ENCODE measurements around the gene ZCCHC3.

The ZCCHC3 gene

GRCh38 chr20:284172-284571 is 13.2 kb upstream of the ZCCHC3 start:
- DNase-seq (ENCODE audit: low read depth) = no peak

DNA sequence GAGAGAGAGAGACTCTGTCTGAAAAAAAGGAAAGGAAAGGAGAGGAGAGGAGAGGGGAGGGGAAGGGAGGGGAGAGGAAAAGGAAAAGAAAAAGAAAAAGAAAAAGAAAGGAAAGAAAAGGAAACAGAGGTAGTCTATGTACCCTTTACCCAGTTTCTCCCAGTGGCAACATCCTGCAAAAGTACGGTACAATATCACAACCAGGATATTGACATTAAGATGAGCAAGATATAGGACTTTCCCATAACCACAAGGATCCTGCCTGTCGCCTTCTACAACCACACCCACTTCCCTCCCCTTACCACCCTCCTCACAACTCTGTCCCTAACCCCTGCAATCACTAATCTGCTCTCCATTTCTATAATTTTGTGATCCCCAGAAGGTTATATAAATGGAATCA is 10.9 kb upstream of the ZCCHC3 start:
- no peak for DNase-seq (ENCODE audit: low read depth)

DNA sequence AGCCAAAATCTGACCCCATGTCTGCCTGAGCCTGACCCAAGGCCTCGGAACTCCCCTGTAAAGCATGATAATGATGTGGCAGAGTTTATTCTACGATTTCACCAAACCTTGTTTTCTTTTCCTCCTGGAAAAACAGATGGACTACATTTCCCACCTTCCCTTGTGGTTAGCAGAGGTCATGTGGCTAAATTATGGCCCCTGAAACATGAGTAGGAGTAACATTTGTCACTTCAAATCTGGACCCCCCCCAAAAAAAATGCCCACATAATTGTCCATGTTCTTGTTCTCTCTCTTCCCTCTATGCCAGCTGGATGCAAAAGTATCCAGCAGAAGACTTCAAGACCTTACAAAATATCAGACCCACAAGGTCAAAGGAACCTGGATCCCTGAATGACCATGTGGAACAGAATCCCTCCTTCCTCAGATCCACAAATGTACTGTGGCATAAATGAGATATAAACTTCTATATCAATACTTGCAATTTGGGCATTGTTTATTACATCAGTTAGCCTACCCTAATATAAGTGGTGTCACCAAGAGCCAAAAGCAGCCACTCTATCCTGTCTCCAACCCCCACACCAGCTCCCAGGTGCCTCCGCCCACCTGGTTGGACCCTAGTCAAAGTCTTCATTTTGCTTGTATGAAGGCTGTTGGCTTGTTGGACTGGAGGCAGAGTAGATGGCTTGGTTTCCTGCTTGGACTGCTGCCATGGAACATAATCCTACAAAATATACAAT is 8.2 kb upstream of the ZCCHC3 start:
- no peak for DNase-seq (ENCODE audit: low read depth)

- DNase-seq (ENCODE audit: low read depth) = no peak
Measured at GRCh38 chr20:289693-290083, 7.7 kb upstream of the ZCCHC3 start.

- peak; percentile 67 for DNase-seq (ENCODE audit: low read depth)
Measured at GRCh38 chr20:290084-290831, 7.1 kb upstream of the ZCCHC3 start, which contains the start of gene C20orf96. C20orf96 (minus strand) TSS chr20:290750; CDS start chr20:290610, 140 bp downstream.

DNA sequence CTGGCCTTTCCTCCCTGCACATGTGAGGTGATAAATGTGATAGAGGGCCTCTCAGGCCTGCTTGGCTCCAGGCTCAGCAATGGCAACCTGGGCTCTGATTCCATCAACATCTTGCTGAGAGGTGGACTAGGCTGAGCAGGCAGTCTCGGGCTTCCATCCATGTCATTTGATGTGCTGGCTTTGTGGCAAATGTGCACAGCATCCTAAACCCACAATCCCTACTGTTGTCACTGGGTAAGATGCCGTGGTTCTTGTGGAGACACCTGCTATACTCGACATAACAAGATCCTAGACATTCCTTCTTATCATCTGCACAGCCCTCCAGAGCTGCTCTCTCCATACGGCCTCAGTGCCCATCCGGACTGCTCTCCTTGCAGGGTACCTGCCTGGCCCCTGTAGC is 2.8 kb upstream of the ZCCHC3 start:
- no peak for DNase-seq (ENCODE audit: low read depth)

DNA sequence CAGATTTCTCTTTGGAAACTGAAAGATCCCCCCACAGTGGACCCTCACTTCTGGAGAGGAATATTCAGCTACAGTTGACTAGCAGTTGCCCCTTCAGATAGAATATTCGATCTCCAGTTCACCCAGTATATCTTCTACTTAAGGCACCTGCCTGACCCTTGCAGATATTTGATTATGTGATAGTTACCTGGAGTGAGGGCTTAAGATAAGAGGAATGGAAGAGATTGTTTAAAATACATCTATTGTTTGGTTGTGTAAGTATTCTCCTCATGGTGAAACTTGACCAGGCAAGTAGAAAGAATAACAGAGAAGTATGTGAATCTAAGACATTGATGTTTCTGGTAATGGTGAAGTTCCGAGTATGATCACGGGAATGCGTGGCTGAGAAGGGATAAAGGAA is 1.6 kb upstream of the ZCCHC3 start:
- no peak for DNase-seq (ENCODE audit: low read depth)

DNA sequence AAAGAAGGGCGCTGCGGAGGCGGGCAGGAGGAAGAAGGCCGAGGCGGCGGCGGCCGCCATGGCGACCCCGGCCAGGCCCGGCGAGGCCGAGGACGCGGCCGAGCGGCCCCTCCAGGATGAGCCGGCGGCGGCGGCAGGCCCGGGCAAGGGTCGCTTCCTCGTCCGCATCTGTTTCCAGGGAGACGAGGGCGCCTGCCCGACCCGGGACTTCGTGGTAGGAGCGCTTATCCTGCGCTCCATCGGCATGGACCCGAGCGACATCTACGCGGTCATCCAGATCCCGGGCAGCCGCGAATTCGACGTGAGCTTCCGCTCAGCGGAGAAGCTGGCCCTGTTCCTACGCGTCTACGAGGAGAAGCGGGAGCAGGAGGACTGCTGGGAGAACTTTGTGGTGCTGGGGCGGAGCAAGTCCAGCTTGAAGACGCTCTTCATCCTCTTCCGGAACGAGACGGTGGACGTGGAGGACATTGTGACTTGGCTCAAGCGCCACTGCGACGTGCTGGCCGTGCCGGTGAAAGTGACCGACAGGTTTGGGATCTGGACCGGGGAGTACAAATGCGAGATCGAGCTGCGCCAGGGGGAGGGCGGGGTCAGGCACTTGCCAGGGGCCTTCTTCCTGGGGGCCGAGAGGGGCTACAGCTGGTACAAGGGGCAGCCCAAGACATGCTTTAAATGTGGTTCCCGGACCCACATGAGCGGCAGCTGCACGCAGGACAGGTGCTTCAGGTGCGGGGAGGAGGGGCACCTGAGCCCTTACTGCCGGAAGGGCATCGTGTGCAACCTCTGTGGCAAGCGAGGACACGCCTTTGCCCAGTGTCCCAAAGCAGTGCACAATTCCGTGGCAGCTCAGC is 780 bp downstream of the ZCCHC3 start:
- DNase-seq (ENCODE audit: low read depth) = peak; percentile 9

- no peak for DNase-seq (ENCODE audit: low read depth)
Measured at GRCh38 chr20:298776-299391, 1.5 kb downstream of the ZCCHC3 start.

DNA sequence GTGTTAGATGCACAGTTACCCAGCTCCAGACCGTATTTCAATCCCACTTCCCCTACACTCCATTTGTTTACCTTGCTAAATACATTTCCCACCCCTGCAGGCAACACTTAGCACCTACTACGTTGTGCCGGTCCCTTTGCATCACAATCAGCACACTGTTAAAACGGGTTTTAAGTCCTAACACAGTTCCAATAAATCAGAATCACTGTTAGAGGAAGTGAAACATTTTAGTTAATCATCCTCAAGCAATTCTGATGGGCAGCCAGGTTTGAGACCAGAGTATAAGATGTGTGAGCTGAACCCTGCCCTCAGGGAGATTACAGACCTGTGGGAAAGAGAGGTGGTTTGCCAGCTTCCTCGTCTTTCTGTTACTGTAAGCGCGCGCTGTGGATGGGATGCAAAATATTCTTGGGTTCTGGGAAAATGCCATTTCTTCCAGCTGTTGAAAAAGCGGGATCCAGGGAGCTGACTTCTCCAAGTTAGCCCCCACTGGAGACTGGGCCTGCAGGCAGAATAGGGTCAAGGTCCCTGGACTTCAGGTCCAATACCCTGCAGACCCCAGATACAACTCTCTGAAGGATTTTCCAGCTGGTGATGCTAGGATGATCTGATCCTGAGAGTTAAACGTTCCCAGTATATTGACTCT is 3.1 kb downstream of the ZCCHC3 start:
- DNase-seq (ENCODE audit: low read depth) = no peak

GRCh38 chr20:301886-302848 is 4.8 kb downstream of the ZCCHC3 start:
- no peak for DNase-seq (ENCODE audit: low read depth)

DNA sequence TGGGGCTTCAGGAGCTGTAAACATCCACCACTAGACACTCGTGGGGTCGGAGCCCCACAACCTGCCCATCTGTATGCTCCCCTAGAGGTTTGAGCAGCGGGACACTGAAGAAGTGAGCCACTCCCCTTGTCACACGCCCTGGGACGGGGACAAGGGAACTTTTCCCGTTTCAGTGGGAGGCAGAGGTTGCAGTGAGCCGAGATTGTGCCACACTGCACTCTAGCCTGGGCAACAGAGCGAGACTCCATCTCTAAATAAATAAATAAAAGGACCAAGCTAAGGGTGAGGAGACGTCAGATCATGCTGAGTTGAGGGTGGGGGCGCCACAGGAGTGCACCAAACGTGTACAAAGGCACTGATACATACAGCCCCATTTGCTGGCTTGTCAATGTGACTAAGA is 8.4 kb downstream of the ZCCHC3 start:
- DNase-seq (ENCODE audit: low read depth) = no peak

DNA sequence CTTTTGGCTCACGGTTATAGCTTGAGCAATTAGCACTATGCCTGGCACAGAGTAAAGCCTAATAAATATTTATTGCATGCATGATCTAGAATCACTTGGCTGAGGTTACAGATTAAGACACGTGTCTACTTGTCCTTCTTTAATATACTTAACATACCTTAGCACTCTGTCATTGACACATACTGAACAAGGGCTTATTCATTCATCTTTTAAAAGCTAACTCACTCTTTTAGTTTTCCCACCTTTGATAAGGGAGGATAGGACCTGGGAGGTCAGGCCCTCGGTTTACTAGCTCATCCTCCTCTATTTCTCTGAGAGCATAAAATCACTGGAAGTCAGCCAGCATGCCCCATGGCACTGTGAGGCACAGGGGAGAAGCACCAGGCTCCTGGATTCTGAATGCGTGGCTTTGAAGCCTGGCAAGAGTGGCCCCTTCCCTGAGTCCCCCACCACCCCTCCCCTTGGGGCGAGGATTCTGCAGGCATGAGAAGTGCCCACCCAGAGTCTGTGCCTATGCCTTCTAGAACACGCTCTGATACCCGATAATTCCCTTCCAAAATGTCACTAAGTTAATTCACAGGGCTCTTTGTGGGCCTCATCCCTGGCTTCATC is 11.2 kb downstream of the ZCCHC3 start:
- no peak for DNase-seq (ENCODE audit: low read depth)

DNA sequence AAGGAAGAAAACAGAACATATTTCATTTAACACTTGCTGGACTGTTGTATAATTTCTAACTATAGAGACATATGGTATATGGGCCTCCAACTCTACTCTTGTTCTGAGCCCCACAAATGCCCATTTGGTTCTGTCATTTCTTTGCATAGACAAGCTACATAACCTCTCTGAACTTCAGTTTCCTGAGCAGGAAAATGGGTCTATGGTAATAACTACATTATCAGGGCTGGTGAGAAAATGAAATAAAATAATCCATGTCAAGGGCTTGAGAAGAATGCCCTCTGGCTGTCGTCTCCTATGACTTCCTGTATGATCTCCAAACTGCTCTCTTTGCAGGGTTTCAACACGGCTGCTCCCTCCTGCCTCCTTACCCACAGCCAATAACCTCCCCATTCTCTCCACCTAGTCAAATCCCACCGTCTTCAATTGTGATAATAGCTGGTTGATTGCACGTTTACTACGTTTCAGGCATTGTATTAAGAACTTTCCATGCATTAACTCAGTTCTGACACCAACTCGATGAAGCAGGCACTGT is 12.0 kb downstream of the ZCCHC3 start:
- DNase-seq (ENCODE audit: low read depth) = no peak

GRCh38 chr20:309841-310644 is 12.7 kb downstream of the ZCCHC3 start:
- DNase-seq (ENCODE audit: low read depth) = peak; percentile 57

GRCh38 chr20:310645-311044 is 13.3 kb downstream of the ZCCHC3 start:
- DNase-seq (ENCODE audit: low read depth) = no peak

DNA sequence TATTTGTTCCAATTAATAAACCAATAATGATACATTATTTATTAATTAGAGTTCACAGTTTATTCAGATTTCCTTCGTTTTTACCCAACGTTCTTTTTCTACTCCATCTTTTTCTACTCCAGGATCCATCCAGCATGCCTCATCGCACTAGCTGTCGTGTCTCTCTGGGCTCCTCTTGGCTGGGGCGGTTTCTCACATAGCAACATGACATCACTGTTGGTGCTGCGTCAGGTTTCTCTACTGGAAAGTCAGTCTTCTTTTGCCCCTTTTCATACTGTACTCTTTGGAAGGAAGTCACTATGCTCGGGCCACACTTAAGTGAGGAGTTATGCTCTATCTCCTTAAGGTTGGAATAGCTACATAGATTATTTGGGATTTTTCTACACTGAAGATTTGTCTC is 14.2 kb downstream of the ZCCHC3 start:
- no peak for DNase-seq (ENCODE audit: low read depth)

- no peak for DNase-seq (ENCODE audit: low read depth)
Measured at GRCh38 chr20:312067-312466, 14.7 kb downstream of the ZCCHC3 start.

GRCh38 chr20:312866-313265 is 15.5 kb downstream of the ZCCHC3 start:
- DNase-seq (ENCODE audit: low read depth) = no peak
